Activated T-helper 9 cell treated with anti-CD3 and anti-CD28 coated beads, Interleukin-2, amount 50 U/mL, for 16 hours (primary cell): ENCODE results near the gene SLC10A7.

Source experiments
- DNase-seq: peaks from one replicate; pipeline ENCODE4 v3.0.0-alpha.2; 2020; ENCODE audit warnings: low read depth

SLC10A7 gene

GRCh38 chr4:146255874-146256273 lies 265.9 kb downstream of the SLC10A7 start:
- DNase-seq: no peak

- no peak for DNase-seq
These were observed 266.3 kb downstream of the SLC10A7 start for GRCh38 chr4:146255463-146255862.

- DNase-seq: no peak
These were observed 268.6 kb downstream of the SLC10A7 start for GRCh38 chr4:146252969-146253611.

GRCh38 chr4:146247356-146247755 lies 274.4 kb downstream of the SLC10A7 start:
- DNase-seq: no peak

GRCh38 chr4:146246381-146246780 lies 275.4 kb downstream of the SLC10A7 start:
- no peak for DNase-seq

- no peak for DNase-seq
These were observed 275.9 kb downstream of the SLC10A7 start for GRCh38 chr4:146245850-146246249.

- no peak for DNase-seq
These were observed 276.5 kb downstream of the SLC10A7 start for GRCh38 chr4:146245246-146245645.

- DNase-seq: no peak
These were observed 277.2 kb downstream of the SLC10A7 start for GRCh38 chr4:146244496-146244895.

GRCh38 chr4:146243883-146244277 lies 277.9 kb downstream of the SLC10A7 start:
- DNase-seq: no peak

GRCh38 chr4:146243141-146243882 lies 278.4 kb downstream of the SLC10A7 start:
- DNase-seq: peak; percentile 39

- no peak for DNase-seq
These were observed 283.6 kb downstream of the SLC10A7 start for GRCh38 chr4:146238107-146238506.

GRCh38 chr4:146237092-146237491 lies 284.6 kb downstream of the SLC10A7 start:
- no peak for DNase-seq

GRCh38 chr4:146236216-146236615 lies 285.5 kb downstream of the SLC10A7 start:
- DNase-seq: no peak

GRCh38 chr4:146235654-146236177 lies 286.0 kb downstream of the SLC10A7 start:
- no peak for DNase-seq

GRCh38 chr4:146232131-146232722 lies 289.5 kb downstream of the SLC10A7 start:
- no peak for DNase-seq

GRCh38 chr4:146229406-146229805 lies 292.3 kb downstream of the SLC10A7 start:
- DNase-seq: no peak

GRCh38 chr4:146224326-146224966 lies 297.3 kb downstream of the SLC10A7 start:
- DNase-seq: no peak

- DNase-seq: no peak
These were observed 299.4 kb downstream of the SLC10A7 start for GRCh38 chr4:146222313-146222712.

GRCh38 chr4:146214238-146214637 lies 307.5 kb downstream of the SLC10A7 start, which contains the start of gene REELD1:
REELD1 (plus strand) TSS chr4:146214538; CDS start chr4:146216953, 2,415 bp downstream.
- no peak for DNase-seq

- no peak for DNase-seq
These were observed 309.0 kb downstream of the SLC10A7 start for GRCh38 chr4:146212781-146213180.

- DNase-seq: no peak
These were observed 310.3 kb downstream of the SLC10A7 start for GRCh38 chr4:146211440-146211839.

GRCh38 chr4:146210890-146211289 lies 310.9 kb downstream of the SLC10A7 start:
- no peak for DNase-seq
